Stimulated activated naive CD4-positive, alpha-beta T cell (primary cell): Measurements from ENCODE around the gene SLC25A26.
"Not testable (repeated sequence)": the region's sequence is repeated elsewhere in the genome, so short reads cannot be mapped to it uniquely, and the experiment has no call there.

Source experiments
- DNase-seq, 6 experiments: peaks; one replicate each; lab custom pipeline; 2025; lab: John Stamatoyannopoulos, UW

SLC25A26 gene, protein sequence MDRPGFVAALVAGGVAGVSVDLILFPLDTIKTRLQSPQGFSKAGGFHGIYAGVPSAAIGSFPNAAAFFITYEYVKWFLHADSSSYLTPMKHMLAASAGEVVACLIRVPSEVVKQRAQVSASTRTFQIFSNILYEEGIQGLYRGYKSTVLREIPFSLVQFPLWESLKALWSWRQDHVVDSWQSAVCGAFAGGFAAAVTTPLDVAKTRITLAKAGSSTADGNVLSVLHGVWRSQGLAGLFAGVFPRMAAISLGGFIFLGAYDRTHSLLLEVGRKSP

DNA sequence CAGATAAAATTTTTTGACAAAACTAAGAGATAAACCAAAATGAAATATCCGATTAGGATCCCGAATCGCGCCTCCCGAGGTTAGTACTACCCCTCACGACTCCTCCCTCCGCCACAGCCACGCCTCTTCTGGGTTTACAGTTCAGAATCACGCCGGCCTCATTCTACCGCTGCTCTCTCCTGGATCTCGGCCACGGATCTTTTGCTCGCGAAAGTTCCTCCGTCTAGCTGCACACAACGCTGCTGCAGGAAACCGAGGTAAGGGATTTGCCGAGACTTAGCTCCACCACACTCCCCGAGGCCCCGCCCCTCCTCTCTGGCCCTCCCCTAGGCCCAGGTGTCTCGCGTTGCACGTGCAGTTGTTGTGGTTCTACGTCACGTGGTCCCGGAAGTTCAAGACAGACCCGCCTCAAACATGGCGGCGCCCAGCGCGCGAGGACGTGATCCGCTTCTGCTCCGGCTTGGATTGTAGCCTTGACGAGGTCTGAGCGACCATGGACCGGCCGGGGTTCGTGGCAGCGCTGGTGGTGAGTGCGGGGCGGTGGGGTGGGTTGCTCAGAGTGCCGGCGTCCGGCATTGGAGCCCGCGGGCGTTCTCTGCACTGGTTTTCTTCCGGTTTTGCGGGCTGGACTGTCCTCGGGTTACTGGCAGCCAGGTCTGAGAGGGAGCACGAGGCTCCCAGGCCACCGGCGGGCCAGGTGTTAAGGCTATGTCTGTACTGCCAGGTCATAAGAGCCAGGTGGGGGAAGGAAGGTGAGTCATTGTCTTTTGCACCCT, at the start of gene SLC25A26:
Gene SLC25A26, plus strand, starts transcription at position 400 of the 776 bp plus-strand sequence. Its CDS starts 94 bp downstream, at position 494.
- peak; percentile 94 to 98 (median 96) for DNase-seq

DNA sequence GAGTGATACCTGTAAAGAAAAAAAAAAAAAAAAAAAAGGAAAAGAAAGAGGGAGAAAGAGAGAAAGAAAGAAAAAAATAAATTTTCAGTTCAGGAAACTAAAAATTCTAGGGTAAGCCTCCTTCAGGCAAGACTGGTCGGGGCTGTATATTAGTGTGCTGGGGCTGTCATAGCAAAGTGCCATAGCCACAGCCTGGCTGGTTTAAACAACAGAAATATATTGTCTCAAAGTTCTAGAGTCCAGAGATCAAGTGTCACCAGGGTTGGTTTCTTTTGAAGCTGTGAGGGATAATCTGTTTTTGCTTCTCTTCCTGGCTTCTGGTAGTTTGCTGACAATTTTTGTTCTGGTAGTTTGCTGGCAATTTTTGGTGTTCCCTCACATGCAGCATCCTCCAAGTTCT, 48.4 kb upstream of the SLC25A26 start:
- no peak for DNase-seq

DNA sequence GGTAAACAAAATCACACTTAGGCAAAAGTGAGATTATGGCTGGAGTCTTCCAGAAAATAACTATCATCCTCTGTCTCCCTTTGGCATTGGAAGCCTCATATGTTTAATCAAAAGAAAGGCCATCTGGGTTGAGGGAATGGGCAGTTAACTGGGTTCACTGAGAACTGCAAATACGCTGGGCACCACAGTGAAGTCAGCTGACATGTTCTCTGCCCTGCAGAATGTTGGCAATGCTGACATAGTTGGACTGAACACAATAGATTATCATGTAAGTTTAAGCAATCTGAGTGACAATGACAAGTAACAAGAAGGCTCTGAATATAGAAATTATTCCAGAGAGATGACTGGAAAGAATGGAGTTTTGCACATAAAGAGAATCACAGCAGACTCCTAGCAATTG, 43.8 kb upstream of the SLC25A26 start:
- no peak for DNase-seq

DNA sequence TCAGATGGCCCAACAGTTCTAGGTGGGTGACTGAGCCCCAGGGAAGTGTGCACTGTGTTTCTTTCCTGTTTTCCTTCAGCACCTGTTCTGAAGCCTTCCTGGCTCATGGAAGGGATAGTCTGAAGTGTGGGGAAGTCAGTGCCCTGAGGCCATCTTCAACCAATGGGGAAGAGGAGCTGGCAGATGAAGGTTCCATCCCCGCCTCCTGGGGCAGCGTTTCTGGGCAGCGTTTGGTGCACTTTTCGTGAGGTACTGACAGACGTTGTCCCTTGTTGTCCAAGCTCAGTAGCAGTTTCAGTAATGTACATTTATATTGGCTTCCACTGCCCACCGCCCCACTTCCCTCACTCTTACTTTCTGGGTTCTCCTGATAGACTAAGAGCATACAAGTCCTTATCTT, 42.6 kb upstream of the SLC25A26 start:
- DNase-seq = no peak

DNA sequence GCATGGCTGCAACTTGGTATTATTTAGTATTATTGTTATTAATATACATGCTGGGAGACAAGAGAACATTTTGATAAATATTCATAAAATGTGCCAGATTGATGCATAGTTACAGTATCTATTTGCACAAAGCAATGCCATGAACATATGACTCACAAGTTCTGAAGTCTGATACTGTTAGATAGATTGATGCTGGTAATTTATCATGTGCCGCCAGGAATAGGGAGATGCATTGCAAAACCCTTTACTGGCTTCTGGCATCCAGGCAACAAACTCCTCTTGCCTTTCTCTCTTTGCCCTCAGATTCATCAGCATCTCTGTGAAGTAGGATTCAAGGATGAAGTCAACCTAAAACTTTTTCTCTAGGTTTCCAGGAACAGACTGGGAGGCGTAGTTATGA, 41.0 kb upstream of the SLC25A26 start:
- DNase-seq = no peak

DNA sequence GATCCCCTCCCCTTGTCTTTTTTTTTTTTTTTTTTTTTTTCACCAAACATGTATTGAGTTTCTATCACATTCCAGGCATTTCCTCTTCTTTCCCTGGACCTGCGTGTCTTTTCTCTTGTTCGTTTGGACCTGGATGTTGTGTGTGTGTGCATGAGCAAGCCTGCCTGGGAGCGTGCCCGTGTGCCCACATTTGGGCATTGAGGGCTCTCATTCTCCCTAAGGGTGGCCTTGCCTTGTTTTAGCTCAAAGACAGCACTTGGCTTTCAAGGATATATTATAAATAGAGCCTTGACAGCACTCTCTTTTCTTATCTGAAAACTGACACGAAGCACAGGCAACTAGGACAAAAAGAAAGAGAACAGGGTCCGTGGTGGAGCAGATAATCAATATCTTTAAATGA, 39.0 kb upstream of the SLC25A26 start:
- DNase-seq = no peak

DNA sequence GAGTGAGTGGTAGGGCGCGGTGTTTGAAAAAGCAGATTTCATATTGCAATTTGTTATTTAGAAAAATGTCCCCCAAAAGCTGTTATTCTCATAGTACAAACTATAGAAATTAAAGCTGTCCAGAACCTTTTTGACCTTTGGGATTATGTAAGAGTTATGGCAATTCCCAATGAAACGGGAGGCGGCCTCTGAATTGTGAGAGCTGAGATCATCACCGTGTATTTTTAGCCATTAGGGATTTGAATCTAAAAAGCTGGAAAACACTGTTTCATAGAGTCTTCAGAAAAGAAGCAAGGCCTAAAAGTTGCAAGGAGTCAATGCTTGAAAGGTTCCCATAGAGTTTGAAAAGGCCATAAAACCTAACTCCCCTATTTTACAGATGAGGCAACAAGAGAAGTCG, 38.6 kb upstream of the SLC25A26 start:
- DNase-seq = no peak

DNA sequence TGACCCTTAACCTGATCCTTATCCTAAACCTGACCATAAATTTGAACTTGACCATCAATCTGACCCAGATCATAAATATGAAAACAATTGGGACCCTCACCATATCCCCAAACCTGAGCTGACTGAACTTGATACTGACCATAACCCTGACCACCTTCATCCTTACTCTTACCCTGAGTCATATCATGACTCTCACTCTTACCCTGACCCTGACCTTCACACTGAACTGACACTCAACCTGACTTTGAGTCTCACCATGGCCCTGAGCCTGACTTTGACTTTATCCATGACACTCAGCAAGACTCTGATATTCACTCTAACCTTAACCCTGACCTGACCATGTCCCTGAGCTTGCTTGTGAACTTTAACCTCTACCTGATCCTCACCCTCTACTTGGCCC, 34.3 kb upstream of the SLC25A26 start:
- no peak for DNase-seq

DNA sequence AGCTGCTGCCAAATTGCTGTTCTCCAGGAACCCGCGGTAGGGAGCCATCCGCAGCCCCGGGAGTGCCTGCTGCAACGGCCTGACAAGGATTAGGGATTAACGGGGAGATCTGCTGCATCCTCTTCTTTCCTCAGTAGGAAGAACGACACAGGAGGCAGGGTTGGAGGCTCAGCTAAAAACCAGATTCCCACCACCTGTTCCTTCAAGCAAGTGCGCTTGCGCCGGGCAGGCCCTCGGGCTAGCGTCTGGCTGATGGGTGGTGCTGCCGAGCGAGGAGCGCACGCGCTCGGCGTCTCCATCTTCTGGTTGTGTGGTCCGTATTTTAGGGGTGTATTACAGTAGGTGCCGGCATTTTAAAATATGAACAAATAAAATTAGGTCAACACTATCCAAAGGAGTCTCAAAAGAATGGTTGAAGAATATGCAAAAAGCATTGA, 25.4 kb upstream of the SLC25A26 start:
- DNase-seq = no peak

DNA sequence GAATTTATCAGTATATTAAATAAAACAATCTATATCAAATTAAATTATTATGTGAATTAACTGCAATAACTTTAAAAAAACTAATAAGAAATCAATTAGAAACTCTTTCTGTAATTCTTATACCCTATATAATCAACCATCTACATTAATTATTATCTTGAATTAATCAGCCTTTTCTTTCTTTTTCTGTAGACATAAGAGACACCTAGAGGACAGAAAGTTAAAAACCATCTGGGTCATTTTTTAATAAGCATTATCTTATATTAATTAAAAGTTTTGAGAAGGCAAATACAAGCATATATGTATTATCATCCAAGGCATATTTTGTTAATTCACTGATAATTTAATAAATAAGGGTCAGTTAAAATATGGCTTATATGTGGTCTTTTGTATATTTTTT, 24.2 kb upstream of the SLC25A26 start:
- no peak for DNase-seq

DNA sequence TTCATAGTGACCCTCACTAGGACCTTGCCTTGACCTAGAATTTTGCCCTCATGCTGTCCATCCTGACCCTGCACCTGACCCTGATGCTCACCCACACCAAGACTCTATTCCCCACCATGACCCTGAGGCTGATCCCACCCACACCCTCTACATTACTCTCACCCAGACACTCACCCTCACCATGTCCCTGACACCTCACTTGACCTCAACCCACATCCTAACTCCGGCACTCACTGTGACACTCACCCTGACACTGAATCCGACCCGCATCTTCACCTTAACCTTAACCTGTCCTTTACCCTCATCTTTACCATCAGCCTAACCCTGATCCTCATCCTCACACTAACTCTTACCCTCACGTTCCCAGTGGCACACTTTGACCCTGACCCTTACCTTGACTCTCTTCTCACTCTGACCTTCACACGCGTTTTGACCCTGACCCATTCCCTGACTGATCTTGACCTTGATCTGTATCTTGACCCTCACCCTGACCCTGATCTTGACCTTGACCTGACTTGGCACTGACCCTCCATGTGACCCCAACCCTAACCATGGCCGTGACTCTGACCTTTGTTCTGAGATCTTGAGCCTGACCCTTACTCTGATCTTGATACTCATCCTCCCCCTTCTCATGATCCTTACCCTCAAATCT, 22.2 kb upstream of the SLC25A26 start:
- no peak for DNase-seq

DNA sequence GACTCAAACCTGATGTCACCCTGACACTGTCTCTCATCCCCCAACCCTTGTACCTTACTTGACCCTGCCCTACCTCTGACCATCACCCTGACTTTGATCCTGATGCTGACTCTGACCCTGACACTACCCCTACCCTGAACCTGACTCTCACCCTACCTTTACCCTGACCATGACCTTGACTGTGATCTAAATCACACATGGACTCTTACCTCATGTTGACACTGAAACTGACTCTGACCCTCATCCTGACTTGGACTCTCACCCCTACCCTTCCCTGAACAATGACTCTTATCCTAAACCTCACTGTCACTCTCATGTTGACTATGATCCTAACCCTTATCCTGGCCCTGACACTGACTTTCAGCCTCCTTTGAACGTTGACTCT, 21.7 kb upstream of the SLC25A26 start:
- DNase-seq = no peak

DNA sequence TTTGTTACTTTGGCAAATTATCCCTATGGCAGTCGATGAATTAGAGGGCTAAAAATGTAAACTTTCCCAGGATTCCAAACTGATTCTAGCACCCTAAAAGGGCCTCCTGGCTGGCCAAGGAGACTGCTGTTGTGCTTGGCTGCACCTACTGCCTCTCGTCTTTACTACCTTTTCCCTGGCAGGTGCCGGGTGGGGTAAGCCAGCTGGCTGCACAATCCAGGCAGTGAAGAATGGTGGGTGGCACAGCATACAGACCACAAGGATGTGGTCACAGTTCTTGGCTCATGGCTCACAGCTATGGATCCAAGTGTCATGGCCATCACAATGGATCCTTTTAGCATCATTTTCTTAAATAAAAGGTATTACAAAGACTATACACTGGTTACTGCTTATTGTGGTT, 20.7 kb upstream of the SLC25A26 start:
- no peak for DNase-seq

DNA sequence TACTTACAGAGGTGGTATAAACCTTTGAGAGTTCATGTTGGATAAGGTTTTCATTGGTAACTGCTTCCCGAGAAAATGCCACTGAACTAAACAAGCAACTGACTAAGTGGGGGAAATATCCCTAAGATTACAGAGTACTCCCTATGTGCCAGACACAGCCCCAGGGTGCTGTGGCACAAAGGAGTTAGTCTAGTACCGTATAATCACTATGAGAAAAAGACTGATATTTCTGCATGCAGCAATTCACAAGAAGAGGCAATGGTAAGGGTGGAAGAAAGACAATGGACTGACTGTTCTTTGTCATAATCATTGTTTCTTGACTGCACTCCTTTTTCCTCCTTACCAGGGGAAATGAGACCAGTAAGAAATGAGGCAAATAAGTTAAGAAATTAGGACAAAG, 20.0 kb upstream of the SLC25A26 start:
- DNase-seq = no peak

DNA sequence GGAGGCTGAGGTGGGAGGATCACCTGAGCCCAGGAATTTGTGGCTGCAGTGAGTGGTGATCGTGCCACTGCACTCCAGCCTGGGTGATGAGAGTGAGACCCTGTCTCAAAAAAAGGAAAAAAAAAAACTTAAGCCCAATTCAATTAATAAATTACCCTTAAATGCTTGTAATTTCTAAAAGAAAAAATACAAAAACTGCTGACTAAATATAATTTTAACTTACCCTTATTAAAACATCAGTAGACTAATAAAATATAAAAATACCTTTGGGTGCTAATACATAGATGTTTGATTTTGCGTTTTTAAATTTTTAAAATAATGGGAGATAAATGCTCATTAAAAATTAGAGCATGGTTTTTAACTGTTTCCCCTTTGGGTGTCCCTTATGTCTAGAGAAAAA, 17.5 kb upstream of the SLC25A26 start:
- DNase-seq = no peak

DNA sequence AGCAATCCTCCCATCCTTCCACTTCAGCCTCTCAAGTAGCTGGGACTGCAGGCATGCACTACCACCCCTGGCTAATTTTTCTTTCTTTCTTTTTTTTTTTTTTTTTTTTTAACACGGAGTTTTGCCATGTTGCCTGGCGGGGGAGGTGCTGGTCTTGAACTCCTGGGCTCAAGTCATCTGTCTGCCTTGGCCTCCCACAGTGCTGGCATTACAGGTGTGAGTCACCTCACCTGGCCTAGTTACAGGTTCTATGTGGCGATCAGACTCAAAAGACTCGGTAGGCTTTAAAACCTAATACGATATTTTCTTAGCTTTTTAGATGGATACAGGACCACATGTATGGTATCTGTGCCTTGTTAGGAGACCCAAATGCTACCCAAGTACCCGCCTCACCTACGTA, 14.0 kb upstream of the SLC25A26 start:
- DNase-seq = no peak

DNA sequence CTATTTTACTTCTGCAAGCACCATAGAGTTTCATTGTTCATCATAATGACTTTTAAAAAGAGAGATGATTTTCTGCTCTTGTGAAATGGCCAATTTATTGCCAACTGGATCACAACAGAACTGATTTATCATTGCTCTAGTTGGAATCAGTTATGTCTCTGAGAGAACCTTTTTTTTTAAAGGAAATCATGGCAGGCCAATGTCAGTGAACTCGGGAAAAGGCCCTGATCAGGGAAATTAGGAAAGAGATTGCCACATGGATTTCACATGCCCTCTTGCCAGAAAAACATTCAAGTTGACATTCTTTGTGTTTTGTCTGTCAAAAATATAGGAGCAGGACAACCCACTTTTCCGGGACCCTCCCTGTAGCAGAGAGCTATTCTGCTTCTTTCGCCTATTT, 12.6 kb upstream of the SLC25A26 start:
- no peak for DNase-seq

DNA sequence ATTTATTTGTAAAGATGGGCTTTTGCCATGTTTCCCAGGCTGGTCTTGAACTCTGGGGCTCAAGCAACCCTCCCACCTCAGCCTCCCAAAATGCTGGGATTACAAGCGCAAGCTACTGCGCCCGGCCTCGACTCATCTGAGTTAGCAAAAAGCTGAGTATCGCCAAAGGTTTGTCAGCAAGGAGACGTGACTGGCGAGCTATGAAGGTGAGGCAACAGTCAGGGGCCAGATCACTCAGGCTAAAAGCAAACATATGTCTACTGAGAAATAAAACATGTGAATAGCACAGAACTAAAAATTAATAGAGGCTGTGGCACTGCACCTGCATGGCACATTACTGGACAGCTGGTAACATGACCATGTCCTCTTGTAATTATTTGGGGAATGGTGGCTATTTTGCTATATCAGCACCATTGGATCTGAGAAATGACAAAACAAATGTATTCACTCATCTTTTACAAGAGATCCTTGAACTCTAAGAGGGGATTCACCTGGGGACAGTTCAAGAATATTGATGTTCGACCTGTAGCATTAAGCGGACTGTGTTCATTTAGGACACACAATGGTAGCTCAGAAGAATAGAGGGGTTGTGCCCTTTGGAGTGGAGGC, 10.0 kb upstream of the SLC25A26 start:
- no peak for DNase-seq

DNA sequence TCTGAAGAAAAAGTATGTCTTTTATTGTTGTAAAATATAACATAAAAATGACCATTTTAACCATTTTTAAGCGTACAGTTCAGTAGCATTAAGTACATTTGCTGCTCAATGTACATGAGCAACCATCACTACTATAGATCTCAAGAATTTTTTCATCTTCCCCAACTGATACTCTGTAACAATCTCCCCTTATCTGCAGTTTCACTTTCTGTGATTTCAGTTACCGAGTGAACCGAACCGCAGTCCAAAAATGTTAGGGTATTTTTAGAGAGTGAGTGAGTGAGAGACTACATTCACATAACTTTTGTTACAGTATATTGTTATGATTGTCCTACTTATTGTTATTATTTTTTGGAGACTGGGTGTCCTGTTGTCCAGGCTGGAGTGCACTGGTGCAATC, 9.0 kb upstream of the SLC25A26 start:
- DNase-seq = no peak

DNA sequence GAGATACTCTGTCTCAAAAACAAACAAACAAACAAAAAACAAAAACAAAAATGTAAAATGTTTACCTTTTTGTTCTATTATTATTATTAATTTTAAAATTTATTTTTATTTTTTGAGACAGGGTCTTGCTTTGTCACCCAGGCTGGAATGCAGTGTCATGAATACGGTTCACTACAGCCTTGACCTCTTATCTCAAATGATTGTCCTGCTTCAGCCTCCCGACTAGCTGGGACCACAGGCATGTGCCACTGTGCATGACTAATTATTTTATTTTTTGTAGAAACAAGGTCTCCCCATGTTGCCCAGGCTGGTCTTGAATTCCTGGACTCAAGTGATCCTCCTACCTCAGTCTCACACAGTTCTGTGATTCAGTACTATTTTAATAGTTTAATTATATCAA, 5.7 kb upstream of the SLC25A26 start:
- no peak for DNase-seq

DNA sequence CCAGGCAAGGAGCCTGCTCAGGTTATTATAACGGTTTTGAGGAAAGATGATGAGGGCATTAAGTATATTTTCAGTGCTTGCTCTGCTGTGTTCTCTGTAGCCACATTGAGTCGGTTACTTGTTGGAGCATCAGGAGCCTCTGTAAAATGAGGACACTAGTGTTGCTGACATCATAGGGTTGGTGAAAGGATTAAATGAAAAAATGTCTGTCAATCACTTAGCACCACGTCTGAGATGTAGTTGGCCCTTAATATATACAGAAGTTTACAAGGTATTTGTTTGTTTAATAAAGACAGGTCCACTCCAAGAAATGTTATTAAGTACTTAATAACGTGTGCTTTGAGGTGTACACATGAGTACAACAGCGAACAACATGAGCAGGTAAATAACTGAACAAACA, 735 bp upstream of the SLC25A26 start:
- DNase-seq = no peak

DNA sequence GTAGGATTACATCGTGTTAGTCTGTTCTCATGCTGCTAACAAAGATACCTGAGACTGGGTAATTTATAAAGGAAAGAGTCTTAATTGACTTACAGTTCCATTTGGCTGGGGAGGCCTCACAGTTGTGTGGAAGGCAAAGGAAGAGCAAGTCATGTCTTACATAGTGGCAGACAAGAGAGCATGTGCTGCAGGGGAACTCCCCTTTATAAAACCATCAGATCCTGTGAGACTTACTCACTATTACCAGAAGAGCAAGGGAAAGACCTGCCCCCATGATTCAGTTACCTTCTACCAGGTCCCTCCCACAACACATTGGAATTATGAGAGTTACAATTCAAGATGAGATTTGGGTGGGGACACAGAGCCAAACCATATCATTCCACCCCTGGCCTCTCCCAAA, 3.4 kb downstream of the SLC25A26 start:
- no peak for DNase-seq

DNA sequence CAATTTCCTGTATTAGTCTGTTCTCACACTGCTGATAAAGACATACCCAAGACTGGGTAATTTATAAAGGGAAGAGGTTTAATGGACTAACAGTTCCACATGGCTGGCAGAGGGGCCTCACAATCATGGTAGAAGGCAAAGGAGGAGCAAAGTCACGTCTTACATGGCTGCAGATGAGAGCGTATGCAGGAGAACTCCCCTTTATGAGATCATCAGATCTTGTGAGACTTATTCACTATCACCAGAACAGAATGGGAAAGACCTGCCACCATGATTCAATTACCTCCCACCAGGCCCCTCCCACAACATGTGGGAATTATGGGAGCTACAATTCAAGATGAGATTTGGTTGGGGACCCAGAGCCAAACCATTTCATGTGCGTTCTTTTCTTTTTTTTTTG, 5.3 kb downstream of the SLC25A26 start:
- not testable (repeated sequence) for DNase-seq
